HFFc6 (cell line): ENCODE measurements around the gene CCDC127. TPM values are rescaled to one million over a fixed set of nuclear protein-coding genes. Genes with fewer than 3 reads are reported as not detected.

Experiments used
- DNase-seq: peaks from one replicate; pipeline ENCODE4 v3.0.0-alpha.2; 2018
- H3K27ac Mint-ChIP-seq: 2 replicates; pipeline ENCODE4 v1.8.0; 2020; ENCODE audit warnings: mild to moderate bottlenecking, mixed read lengths
- H3K27me3 Mint-ChIP-seq: 2 replicates; pipeline ENCODE4 v1.8.0; 2021; ENCODE audit warnings: mild to moderate bottlenecking, moderate library complexity, mixed read lengths; ENCODE audit not compliant: insufficient read depth
- H3K36me3 Mint-ChIP-seq: 2 replicates; pipeline ENCODE4 v1.8.0; 2021; ENCODE audit warnings: low read depth, mixed read lengths
- H3K4me1 Mint-ChIP-seq: 2 replicates; pipeline ENCODE4 v1.8.0; 2020; ENCODE audit warnings: low read depth, mixed read lengths
- H3K4me3 Mint-ChIP-seq: 2 replicates; pipeline ENCODE4 v1.8.0; 2020; ENCODE audit warnings: mild to moderate bottlenecking, moderate library complexity, mixed read lengths
- H3K9me3 Mint-ChIP-seq: 2 replicates; pipeline ENCODE4 v1.8.0; 2020; ENCODE audit warnings: mild to moderate bottlenecking, mixed read lengths
- total RNA-seq, 6 experiments: library from RNA; stranded (reverse); fragmentation: NEBNext Ultra II Directional; extraction: Animal tissue kit (Norgen Biotek cat#: 25700); gene quantifications; 2 replicates in 1 of 6; 3 replicates in 5 of 6; pipeline ENCODE4 v1.2.3, GENCODE V29; 2021
- TF ChIP-seq, protein P1 (sequence below): fragments of 200-600 bp; sonication (generic); IDR thresholded peaks from 2 replicates; pipeline ENCODE4 v1.5.0; 2021; ENCODE audit warnings: antibody characterized with exemption, mild to moderate bottlenecking

Gene CCDC127
- total RNA-seq, 6 experiments from 2014 or later = 4.5 to 6.6 (median 6.2) TPM

DNA sequence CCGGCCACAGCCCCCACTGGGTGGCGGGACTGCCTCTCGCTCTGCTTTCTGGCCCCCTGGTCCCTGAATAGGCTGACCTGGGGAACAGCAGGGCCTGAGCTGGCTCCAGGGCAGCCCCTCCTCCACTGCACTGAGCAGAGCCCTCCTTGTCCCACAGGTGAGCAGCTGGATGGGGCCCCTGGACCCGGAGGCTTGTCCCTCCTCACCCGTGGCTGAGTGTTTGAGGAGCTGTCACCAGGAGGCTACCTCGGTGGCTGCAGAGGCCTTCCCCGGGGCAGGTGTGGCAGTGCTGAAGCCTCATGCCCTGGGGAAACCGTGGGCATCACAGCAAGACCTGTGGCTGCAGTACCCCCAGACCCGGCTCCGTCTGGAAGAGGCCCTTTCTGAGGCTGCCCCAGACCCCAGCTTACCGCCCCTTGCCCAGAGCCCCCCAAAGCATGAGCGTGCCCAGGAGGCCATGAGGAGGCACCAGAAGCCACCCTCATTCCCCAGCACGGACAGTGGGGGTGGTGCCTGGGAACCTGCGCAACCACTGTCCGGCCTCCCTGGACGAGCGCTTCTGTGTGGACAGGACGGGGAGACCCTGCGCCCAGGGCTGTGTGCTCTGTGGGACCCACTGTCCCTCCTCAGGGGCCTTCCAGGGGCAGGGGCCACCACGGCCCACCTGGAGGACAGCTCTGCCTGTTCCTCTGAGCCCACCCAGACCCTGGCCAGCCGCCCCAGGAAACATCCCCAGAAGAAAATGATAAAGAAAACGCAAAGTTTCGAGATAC lies 55.2 kb downstream of the CCDC127 start:
- no peaks in the 10 kb centered on the region; the same call in 1 of the 2 replicates for H3K27me3 Mint-ChIP-seq
- no peak for DNase-seq
- H3K9me3 Mint-ChIP-seq = no peaks in the 10 kb centered on the region
- no peak overlapping the region for H3K4me3 Mint-ChIP-seq
- no peak overlapping the region for H3K27ac Mint-ChIP-seq
- peaks cover 43% of the 10 kb centered on the region for H3K4me1 Mint-ChIP-seq
- no peaks in the 10 kb centered on the region; the same call in 1 of the 2 replicates for H3K36me3 Mint-ChIP-seq
- TF ChIP-seq, protein P1, sequence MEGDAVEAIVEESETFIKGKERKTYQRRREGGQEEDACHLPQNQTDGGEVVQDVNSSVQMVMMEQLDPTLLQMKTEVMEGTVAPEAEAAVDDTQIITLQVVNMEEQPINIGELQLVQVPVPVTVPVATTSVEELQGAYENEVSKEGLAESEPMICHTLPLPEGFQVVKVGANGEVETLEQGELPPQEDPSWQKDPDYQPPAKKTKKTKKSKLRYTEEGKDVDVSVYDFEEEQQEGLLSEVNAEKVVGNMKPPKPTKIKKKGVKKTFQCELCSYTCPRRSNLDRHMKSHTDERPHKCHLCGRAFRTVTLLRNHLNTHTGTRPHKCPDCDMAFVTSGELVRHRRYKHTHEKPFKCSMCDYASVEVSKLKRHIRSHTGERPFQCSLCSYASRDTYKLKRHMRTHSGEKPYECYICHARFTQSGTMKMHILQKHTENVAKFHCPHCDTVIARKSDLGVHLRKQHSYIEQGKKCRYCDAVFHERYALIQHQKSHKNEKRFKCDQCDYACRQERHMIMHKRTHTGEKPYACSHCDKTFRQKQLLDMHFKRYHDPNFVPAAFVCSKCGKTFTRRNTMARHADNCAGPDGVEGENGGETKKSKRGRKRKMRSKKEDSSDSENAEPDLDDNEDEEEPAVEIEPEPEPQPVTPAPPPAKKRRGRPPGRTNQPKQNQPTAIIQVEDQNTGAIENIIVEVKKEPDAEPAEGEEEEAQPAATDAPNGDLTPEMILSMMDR = no peak

DNA sequence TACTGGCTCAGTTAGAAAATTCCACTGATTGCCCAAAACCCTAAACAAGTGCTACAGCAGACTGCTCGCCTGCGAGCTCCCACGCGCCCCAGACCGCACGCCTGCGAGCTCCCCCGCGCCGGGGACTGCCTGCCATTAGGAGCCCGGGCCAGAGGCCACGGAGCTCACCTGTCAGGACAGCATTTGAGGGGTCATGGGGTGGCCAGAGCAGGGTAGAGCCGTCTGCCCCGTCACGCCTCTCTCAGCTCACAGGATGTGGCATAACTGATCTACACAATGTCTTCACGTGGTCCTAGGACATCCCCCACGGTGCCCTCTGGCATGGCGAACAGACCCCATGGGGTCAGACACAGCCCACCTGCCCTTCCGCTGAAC lies 55.8 kb downstream of the CCDC127 start:
- H3K9me3 Mint-ChIP-seq = no peaks in the 10 kb centered on the region
- H3K36me3 Mint-ChIP-seq = no peaks in the 10 kb centered on the region; the same call in 1 of the 2 replicates
- H3K4me1 Mint-ChIP-seq = peaks cover 38% of the 10 kb centered on the region
- TF ChIP-seq, protein P1 = no peak
- DNase-seq = no peak
- peaks cover under 1% of the 10 kb centered on the region; the same call in 1 of the 2 replicates for H3K27me3 Mint-ChIP-seq
- no peak overlapping the region for H3K27ac Mint-ChIP-seq
- H3K4me3 Mint-ChIP-seq = no peak overlapping the region

DNA sequence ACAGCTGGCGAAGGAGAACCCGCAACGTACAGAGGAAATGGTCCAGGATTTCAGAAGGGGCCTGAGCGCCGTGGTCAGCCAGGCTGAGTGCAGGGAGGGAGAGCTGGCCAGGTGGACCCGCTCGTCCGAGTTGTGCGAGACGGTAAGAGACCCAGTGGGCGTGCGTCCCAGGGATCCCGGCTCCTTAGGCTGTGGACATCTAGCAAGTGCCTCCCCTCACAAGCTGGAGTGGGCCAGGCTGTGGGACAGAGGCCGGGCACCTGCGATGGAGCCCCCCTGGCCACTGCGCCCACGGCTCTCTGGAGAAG lies 56.2 kb downstream of the CCDC127 start:
- no peak overlapping the region for H3K27ac Mint-ChIP-seq
- H3K4me1 Mint-ChIP-seq = peaks cover 34% of the 10 kb centered on the region
- H3K36me3 Mint-ChIP-seq = no peaks in the 10 kb centered on the region; the same call in 1 of the 2 replicates
- no peaks in the 10 kb centered on the region for H3K9me3 Mint-ChIP-seq
- no peak for DNase-seq
- no peak overlapping the region for H3K4me3 Mint-ChIP-seq
- TF ChIP-seq, protein P1 = no peak
- peaks cover 2% of the 10 kb centered on the region; the same call in 1 of the 2 replicates for H3K27me3 Mint-ChIP-seq

DNA sequence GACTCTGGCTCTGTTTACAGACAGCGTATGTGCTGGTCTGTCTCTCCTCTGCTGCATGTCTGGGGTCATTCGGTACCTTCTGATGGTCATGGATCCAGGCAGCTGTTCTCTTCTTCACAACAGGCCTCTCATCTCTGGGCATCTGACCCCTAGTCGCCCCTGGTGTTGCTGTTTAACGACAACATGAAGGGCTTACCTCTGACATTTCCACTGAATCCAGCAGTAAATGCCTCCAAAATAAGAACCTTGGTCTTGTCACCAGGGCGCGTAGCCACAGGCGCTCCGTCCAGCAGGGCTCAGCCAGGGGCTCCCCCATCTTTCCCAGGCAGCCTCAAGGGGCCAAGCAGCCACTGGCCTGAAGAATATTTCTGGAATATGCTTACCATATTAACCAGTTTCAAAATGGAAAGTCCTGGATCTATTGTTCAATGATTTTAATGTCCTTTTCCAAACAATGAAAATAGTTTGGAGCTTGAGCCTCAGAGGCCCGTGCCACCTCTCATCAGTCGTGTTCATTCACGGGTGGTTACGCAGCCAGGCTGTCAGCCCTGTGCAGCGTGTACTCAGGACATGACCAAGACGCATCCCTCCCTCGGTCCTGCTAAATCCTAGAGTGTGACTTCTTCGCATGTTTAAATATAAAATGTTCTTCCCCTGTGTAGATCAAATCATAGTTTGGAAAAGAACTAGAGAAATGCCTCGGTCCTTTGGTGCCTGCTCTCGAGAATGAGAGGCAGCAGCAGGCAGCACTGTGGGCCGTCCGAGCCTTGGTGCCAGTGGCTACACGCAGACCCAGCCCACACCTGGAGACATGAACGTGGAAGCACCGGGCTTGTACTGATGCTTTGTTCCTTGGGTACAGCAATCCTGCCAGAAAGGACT lies 56.8 kb downstream of the CCDC127 start:
- Mint-ChIP-seq H3K27me3 (peaks cover 2% of the 10 kb centered on the region; the same call in 1 of the 2 replicates), H3K27ac (peak overlapping the region; percentile 75), H3K4me3 (no peak overlapping the region), H3K36me3 (no peaks in the 10 kb centered on the region; the same call in 1 of the 2 replicates), H3K9me3 (no peaks in the 10 kb centered on the region), H3K4me1 (peaks cover 33% of the 10 kb centered on the region)
- DNase-seq = no peak
- TF ChIP-seq, protein P1 = no peak

DNA sequence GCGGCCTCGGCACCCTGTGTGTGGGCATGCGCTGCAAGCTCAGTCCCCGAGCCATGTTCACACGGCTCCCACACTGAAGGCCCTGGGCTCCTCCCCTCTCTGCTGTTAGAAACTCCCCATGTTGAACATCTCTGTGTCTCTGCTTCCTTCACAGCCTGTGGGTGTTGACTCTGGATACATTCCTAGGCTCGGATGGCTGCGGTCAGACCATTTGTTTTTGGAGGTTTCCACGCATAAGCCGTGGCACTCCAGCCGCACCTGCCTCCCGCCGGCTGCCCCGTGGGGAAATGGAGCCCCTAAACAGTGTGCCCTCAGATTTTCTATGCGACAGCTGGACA lies 57.8 kb downstream of the CCDC127 start:
- peak; percentile 27 for DNase-seq
- Mint-ChIP-seq H3K27ac (peak overlapping the region; percentile 75), H3K36me3 (peaks cover 4% of the 10 kb centered on the region; the same call in 1 of the 2 replicates), H3K4me3 (peak overlapping the region; percentile 56), H3K4me1 (peaks cover 43% of the 10 kb centered on the region), H3K9me3 (no peaks in the 10 kb centered on the region), H3K27me3 (peaks cover 2% of the 10 kb centered on the region; the same call in 1 of the 2 replicates)
- TF ChIP-seq, protein P1 = no peak
